Epithelial cell of prostate (primary cell): Measurements from ENCODE around the gene PAPOLA.

Source experiments
- DNase-seq: peaks from one replicate; pipeline ENCODE4 v3.0.0-alpha.2; 2011; ENCODE audit warnings: low read depth, low spot score
- H3K27ac ChIP-seq: fragments of 450-650 bp; 2 replicates; pipeline ENCODE4 v1.5.1; 2017; ENCODE audit warnings: mild to moderate bottlenecking

PAPOLA gene

DNA sequence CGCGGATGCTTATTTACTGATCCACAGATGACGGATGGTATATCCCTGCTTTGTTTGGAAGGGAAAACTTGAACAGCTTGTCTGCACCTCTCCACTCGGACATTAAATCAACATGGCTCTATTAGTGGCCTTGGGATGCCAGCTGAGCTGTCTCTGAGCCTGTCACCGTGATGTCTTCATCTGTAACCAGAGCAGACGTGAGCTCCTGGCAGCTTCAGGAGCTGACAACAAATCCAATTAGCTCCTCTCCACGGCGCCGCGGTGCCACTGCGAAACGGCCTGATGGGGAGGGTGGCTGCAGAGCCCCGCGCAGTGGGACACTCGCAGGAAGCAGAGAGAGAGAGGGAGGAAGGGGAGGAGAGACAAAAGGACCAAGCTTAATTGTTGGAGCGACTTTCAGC, 112.3 kb downstream of the PAPOLA start:
- no peak for DNase-seq
- H3K27ac ChIP-seq = no peak overlapping the region

DNA sequence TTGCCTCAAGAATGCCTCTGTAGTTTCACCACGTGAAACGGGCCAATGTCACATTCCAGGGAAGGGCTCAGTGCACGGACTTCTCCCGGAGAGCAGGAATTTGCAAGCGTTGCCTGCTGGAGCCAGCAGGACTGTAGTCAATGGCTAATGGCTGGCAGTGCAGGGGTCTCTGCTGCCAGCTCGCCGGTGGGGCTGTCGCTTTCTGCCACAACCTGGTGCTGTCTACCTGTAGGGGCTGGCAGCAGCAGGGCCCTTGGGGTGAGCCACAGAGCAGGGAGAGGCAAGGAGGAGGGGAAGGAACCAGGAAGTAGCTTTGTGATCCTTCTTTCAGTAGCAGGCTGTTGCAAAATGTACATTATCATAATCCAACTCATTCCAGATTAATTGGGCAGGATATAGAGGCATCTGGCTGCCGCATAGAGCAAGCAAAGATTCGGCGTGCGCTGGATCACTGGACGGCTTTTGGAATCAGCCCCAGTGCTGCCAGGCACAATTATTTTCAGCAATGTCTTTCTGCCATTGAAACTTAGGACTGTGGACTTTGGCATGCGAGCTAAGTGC, 114.1 kb downstream of the PAPOLA start:
- no peak for DNase-seq
- no peak overlapping the region for H3K27ac ChIP-seq
